HepG2 (cell line): ENCODE measurements around the gene ASNS.
"Not testable (repeated sequence)": the region's sequence is repeated elsewhere in the genome, so short reads cannot be mapped to it uniquely, and the experiment has no call there.

Experiments used
- AHR ChIP-seq: IDR thresholded peaks from 2 replicates; pipeline ENCODE4 v1.6.1; 2018; ENCODE audit warnings: missing genetic modification reagents, missing compliant biosample characterization
- FOXO4 ChIP-seq: sonication (generic); formaldehyde crosslinking; conservative IDR thresholded peaks from 2 replicates; pipeline ENCODE4 v1.8.1; 2023; ENCODE audit warnings: missing genetic modification reagents
- POLR2A ChIP-seq, 2 experiments: IDR thresholded peaks; 2 replicates each; pipeline ENCODE4 v1.6.1; 2011; ENCODE audit warnings: low read depth in 2 of 2, low read length in 2 of 2, mild to moderate bottlenecking in 1 of 2, moderate library complexity in 1 of 2; ENCODE audit not compliant: insufficient read depth in 1 of 2
- SETDB1 ChIP-seq: sonication (generic); formaldehyde crosslinking; IDR thresholded peaks from 2 replicates; pipeline ENCODE4 v1.5.1; 2020; ENCODE audit warnings: missing genetic modification reagents, mild to moderate bottlenecking, borderline replicate concordance
- TEAD2 ChIP-seq: sonication (generic); formaldehyde crosslinking; IDR thresholded peaks from 2 replicates; pipeline ENCODE4 v1.9.0; 2021; ENCODE audit warnings: missing genetic modification reagents
- ZNF143 ChIP-seq: sonication (generic); formaldehyde crosslinking; IDR thresholded peaks from 2 replicates; pipeline ENCODE4 v1.4.0; 2020; ENCODE audit warnings: missing genetic modification reagents
- ZNF577 ChIP-seq: sonication (generic); formaldehyde crosslinking; IDR thresholded peaks from 2 replicates; pipeline ENCODE4 v1.4.0; 2020; ENCODE audit warnings: mild to moderate bottlenecking, low read depth, missing genetic modification reagents, borderline replicate concordance
- ZNF768 ChIP-seq: sonication (generic); formaldehyde crosslinking; IDR thresholded peaks from 2 replicates; pipeline ENCODE4 v1.4.0; 2020; ENCODE audit warnings: missing genetic modification reagents

- TF ChIP-seq TEAD2 (CRISPR knock-in tag); ZNF768 (CRISPR knock-in tag); AHR; FOXO4 (CRISPR knock-in tag); SETDB1 (CRISPR knock-in tag); ZNF143 (CRISPR knock-in tag); ZNF577; POLR2A (IDR thresholded peaks at IDR 0.05; ENCODE audit: insufficient read depth in 1 of 2, low read depth in 2 of 2, low read length in 2 of 2): not testable (repeated sequence)
Measured at GRCh38 chr7:97850262-97851031, 21.8 kb downstream of the ASNS start.
